ENCODE measurements around the gene LIN37.
"Not testable (repeated sequence)": the region's sequence is repeated elsewhere in the genome, so short reads cannot be mapped to it uniquely, and the experiment has no call there.

LIN37 gene

GRCh38 chr19:35754370-35755130, 6.2 kb downstream of the LIN37 start:
- DNase-seq = no peak

- DNase-seq = no peak
Measured at GRCh38 chr19:35755131-35755549, 6.8 kb downstream of the LIN37 start.

DNA sequence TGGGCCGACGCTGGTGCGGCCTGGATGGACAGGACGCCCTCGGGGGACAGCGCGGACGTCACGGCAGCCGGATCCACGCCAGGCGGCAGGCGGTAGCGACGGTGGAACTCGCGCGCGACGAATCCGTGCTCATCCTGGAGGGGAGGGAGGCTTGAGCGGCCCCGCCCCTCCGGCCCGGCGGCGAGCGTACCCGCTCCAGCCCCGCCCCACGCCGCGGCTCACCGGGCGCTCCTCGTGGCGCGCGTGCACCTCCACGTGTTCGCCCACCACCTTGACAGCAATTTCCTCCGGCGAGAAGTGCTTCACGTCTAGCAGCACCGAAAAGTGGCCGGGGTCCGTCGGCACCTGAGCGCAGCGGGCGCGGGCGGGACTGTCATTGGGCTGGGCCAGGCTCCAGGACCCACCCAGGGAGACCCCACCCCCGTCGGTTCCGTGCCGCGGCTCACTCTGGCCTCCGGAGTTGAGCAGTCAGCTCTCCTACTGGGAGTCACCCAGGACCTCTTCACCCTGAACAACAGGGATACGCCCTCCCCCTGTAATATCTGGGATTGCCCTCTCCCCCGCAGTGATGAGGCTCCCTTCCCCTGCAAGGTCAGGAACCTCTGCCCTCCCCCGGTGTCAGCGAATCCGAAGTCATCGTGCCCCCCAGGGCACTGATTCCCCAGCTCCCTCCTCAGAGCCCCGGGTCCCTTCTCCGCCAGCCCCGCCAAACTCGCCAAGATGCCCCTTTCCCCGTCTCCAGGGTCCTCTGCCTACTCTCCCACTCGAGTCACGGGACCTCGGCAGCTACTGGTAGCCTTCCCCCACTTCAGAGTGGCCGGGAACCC, 7.4 kb downstream of the LIN37 start:
- peak; percentile 72 for DNase-seq

DNA sequence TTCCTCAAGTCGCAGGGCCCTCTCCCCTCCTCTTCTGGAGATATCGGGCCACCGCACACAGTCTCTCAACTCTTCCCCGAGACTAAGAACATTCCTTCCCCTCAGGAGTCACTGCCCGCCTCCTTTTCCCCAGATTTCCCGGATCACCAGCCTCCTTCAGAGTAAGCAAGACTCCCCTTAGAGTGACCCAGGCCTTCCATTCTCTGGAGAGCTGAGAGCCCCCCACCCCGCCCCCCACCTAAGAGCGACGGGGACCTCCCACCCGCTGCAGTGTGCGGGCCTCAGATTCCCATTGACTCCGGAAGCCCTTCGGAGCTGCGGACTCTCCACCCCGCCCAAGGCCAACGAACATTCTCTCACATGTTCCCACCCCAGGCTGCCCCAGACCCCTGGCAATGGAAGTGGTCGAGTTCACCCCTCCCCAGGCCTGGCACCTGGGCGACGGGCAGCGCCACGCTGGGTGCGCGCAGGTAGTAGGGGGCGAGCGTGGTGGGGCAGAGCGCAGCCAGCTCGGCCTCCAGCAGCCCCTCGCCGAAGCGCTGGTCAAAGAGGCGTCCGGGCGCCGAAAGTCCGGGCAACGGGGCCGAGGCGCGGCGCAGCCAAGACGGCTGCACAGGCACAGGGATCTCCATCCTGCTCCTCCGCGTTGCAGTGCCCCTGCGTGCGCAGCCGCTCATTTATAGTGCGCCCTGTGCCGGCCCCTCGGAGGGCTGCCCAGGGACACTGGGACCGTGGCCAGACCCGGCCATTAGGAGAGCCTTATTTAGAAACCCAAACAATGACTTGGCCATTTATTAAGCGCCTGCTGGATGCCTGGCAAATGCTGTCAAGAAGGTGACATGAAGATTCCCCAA, 8.2 kb downstream of the LIN37 start, which contains the start of gene HSPB6:
HSPB6 (minus strand) TSS at position 653 of the 854 bp plus-strand sequence; CDS start at position 632, 21 bp downstream.
- no peak for DNase-seq

DNA sequence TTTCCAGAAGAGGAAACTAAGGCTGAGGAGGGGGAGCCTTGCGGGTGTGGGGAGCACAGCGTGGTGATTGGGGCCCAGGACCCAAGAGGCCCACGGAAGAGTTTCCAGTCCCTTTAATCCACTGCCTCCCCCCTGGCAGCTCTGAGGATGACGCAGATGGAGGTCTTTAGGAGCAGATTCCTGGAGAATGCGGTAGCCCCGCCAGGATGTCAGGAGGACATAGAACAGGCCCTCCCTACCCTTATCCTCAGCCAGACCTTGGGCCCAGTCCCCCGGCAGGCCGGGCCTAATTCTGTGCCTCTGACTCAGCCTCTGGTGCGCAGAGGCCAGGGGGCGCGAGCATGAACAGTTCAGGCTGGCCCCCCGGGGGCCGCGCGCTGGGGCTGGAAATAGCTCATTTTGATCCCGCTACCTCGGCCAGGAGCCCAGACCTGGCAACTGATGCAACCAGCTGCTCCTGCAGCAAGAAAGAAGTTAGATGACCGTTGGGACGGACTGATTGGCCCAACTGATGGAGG, 8.9 kb downstream of the LIN37 start:
- DNase-seq = no peak

- peak; percentile 100 for DNase-seq
Measured at GRCh38 chr19:35757749-35758608, 9.6 kb downstream of the LIN37 start, which contains the start of gene PROSER3. PROSER3 (plus strand) TSS chr19:35758176; CDS start chr19:35758216, 40 bp downstream.

- DNase-seq = no peak
Measured at GRCh38 chr19:35759697-35760096, 11.3 kb downstream of the LIN37 start.

GRCh38 chr19:35760711-35761349, 12.5 kb downstream of the LIN37 start:
- DNase-seq = no peak

- no peak for DNase-seq
Measured at GRCh38 chr19:35764432-35765315, 16.3 kb downstream of the LIN37 start.

GRCh38 chr19:35766571-35767104, 18.3 kb downstream of the LIN37 start:
- no peak for DNase-seq

- DNase-seq = no peak
Measured at GRCh38 chr19:35767288-35768081, 19.1 kb downstream of the LIN37 start.

DNA sequence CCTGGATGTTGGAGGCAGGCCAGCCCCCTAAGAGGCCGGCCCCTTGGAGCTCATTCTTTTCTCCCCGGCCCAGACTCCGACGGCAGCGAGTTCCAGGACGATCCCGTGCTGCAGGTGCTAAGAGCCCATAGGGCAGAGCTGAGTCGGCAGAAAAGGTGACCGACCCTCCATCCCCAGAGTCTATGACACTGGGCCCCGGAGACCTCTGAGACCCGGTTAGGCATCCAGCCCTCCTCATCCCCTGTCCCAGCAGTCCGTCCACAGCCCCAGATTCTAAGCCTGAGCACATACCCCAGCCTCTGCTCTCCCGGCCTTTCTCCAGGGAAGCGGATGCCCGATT, 19.7 kb downstream of the LIN37 start:
- DNase-seq = no peak

GRCh38 chr19:35772362-35772761, 24.0 kb downstream of the LIN37 start:
- DNase-seq = not testable (repeated sequence)

DNA sequence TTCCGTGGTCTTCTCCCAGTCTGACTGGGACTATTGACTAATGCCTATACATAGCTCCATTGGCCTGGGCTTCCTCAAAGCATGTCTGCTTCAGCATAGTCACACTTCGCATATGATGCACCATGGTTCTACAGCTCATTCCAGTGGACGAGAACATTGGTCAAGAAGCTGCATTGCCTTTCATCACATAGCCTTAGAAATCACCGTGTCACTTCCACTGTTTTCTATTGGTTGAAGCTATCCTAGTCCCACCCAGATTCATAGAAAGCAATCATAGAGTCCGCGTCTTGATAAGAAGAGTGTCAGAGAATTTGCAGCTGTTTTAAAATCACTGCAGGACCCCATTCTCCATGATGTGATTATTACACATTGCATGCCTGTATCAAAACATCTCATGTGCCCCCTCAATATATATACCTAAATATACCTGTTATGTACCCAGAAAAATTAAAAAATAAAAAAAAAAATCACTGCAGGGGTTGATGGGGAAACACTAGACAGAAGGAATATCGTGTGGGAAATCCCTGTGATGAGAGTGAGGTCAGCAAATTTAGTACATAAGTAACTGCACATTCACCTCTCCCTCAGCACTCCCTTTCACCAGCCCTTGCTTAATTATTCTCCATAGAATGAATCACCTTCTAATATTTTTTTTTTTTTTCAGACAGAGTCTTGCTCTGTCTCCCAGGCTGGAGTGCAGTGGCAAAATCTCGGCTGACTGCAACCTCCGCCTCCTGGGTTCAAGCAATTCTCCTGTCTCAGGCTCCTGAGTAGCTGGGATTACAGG, 24.8 kb downstream of the LIN37 start:
- DNase-seq = no peak

- DNase-seq = peak; percentile 6
Measured at GRCh38 chr19:35774274-35775045, 26.1 kb downstream of the LIN37 start.

DNA sequence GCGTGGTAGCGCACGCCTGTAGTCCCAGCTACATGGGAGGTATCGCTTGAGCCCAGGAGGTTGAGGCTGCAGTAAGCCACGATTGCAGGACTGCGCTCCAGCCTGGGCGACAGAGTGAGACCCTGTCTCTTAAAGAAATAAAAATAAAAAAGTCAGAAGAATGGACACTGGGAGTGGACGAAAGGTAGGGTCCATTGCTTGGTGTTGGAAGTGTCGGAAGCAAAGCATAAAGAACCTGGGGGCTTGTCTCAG, 26.6 kb downstream of the LIN37 start:
- no peak for DNase-seq

DNA sequence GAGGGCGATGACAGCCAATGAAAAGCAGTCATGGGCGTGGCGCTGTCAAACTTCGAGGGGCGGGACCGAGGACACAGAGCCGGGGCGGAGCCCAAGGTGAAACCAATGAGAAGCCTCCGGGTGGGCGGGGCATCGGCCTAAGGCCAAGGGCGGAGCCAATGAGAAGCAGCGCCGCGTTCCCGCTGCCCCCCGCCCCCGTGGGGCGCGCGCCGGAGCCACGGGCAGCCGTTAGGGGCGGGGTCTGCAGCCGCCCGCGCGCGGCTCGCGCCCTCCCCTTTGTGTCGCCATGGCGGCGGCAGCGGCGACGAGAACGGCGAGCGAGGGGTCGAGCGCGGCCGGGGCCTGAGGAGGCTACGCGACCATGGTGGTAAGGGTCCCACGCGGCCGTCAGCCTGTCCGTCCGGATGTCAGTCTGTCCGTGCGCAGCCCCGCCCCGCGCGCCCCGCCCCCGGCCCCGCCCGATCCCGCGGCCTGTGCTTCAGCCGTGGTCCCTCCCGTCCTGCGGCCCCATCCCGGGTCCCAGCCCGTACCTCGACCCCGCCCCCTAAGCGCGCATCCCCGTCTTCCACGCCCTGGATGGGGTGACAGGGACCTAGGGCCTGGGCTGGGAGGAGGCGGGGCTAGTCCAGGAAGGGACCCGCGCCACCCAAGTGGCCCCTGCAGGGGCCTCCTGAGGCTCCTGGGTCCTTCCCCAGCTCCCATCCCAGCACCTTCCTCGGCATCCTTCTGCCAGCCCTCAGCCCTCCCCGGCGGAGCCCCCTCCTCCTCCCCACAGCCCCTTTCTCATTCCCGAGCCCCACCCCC, 27.1 kb downstream of the LIN37 start, which contains the start of gene ARHGAP33:
ARHGAP33 (plus strand) TSS at position 267 of the 804 bp plus-strand sequence; CDS start at position 362, 95 bp downstream.
- DNase-seq = peak; percentile 99
